ENCODE results near the gene CD81.

- TF ChIP-seq EP300 (IDR thresholded peaks at IDR 0.05) (no peak), POLR2A (IDR thresholded peaks at IDR 0.05; ENCODE audit: low read depth) (no peak)
Observed at GRCh38 chr11:2328656-2329354, 48.3 kb upstream of the CD81 start.

Data from esophagus muscularis mucosa (tissue), 2 donors.